ENCODE measurements around the gene SAMD5. TPM values are rescaled to one million over a fixed set of nuclear protein-coding genes. Genes with fewer than 3 reads are reported as not detected.

SAMD5 gene
- total RNA-seq, 1 experiment from 2014 or later = 0.04 TPM

DNA sequence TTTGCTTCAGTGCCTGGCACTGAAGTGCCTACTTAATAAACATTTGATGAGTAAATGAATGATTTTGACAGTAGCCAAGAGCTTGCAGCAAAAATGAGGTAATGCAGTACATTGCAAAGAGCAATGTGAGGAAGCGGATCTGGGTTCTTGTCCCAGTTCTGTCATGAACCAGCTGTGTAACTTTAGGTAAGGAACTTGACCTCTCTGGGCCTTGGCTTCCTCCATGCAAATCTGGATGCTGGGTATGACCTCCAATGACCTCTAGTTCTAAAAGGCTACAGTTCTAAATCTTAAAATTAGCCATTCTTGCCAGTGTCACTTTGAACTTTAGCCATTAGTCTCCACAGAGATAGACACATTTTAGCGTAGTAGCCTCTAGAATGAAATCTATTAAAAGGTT is 3.6 kb upstream of the SAMD5 start:
- H2BK20ac ChIP-seq (ENCODE audit: low read depth, low read length, poor library complexity, severe bottlenecking) = no peak overlapping the region
- H3K4me1 ChIP-seq (ENCODE audit: insufficient read depth, low read length) = no peaks in the 10 kb centered on the region
- TF ChIP-seq, protein P1, sequence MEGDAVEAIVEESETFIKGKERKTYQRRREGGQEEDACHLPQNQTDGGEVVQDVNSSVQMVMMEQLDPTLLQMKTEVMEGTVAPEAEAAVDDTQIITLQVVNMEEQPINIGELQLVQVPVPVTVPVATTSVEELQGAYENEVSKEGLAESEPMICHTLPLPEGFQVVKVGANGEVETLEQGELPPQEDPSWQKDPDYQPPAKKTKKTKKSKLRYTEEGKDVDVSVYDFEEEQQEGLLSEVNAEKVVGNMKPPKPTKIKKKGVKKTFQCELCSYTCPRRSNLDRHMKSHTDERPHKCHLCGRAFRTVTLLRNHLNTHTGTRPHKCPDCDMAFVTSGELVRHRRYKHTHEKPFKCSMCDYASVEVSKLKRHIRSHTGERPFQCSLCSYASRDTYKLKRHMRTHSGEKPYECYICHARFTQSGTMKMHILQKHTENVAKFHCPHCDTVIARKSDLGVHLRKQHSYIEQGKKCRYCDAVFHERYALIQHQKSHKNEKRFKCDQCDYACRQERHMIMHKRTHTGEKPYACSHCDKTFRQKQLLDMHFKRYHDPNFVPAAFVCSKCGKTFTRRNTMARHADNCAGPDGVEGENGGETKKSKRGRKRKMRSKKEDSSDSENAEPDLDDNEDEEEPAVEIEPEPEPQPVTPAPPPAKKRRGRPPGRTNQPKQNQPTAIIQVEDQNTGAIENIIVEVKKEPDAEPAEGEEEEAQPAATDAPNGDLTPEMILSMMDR (conservative IDR thresholded peaks at IDR 0.05) = no peak
- no CpG with 5 or more reads among the region's 2 CpGs for WGBS (ENCODE audit: extremely low coverage, insufficient read length, low lambda C conversion rate)
- no peak overlapping the region for H4K5ac ChIP-seq (ENCODE audit: insufficient read length, low read depth, low read length)
- H3K27ac ChIP-seq (ENCODE audit: insufficient read length, low read depth, low read length) = no peak overlapping the region
- no peak overlapping the region for H2BK15ac ChIP-seq (ENCODE audit: low read depth, low read length)
- peaks cover 21 to 22% of the 10 kb centered on the region in 2 experiments for H3K4me1 Mint-ChIP-seq
- H3K56ac ChIP-seq (ENCODE audit: insufficient read length, low read depth, low read length) = no peak overlapping the region
- DNase-seq = no peak
- no peaks in the 10 kb centered on the region for H3K9me3 ChIP-seq (ENCODE audit: control insufficient read depth, low read depth, low read length)
- no peak overlapping the region for H2AK5ac ChIP-seq (ENCODE audit: insufficient read length, low read length)
- no peak overlapping the region for H2AFZ ChIP-seq (ENCODE audit: low read length)
- no peak overlapping the region for H3K4me3 Mint-ChIP-seq
- H2BK5ac ChIP-seq (ENCODE audit: insufficient read length, low read length) = no peak overlapping the region
- H3K23me2 ChIP-seq (ENCODE audit: insufficient read length, low read depth, low read length, poor library complexity, severe bottlenecking) = peaks cover 17% of the 10 kb centered on the region
- H3K23ac ChIP-seq (ENCODE audit: insufficient read length, low read depth, low read length) = no peak overlapping the region
- H3K18ac ChIP-seq (ENCODE audit: insufficient read length, low read depth, low read length) = no peak overlapping the region
- no peak overlapping the region for H3K4me2 ChIP-seq (ENCODE audit: insufficient read depth, insufficient read length, low read length)
- H3K9ac ChIP-seq (ENCODE audit: extremely low read depth, insufficient read length, low read length) = no peak overlapping the region
- H3K27me3 ChIP-seq (ENCODE audit: insufficient read depth, low read length) = peaks cover 79% of the 10 kb centered on the region
- no peak overlapping the region for H3K4ac ChIP-seq (ENCODE audit: low read depth, low read length)
- H3K14ac ChIP-seq (ENCODE audit: insufficient read depth, low read length) = no peak overlapping the region
- H3K27me3 Mint-ChIP-seq (ENCODE audit: low read depth) = peaks cover 88% of the 10 kb centered on the region
- H4K20me1 ChIP-seq (ENCODE audit: control insufficient read depth, insufficient read depth, insufficient read length) = no peaks in the 10 kb centered on the region
- no peaks in the 10 kb centered on the region for H3K79me1 ChIP-seq (ENCODE audit: insufficient read depth, low read depth, low read length, poor library complexity, severe bottlenecking)
- H3K36me3 Mint-ChIP-seq (ENCODE audit: insufficient read depth in 1 of 3, low read depth in 3 of 3) = no peaks in the 10 kb centered on the region; a peak in 1 of 7 replicates
- no peaks in the 10 kb centered on the region for H3K79me2 ChIP-seq (ENCODE audit: insufficient read depth, low read length)
- no peak overlapping the region for H4K8ac ChIP-seq (replicated peaks; ENCODE audit: insufficient read length, low read depth, low read length)
- H2BK120ac ChIP-seq (ENCODE audit: low read depth, low read length, poor library complexity, severe bottlenecking) = no peak overlapping the region
- no peak overlapping the region for H2BK12ac ChIP-seq (ENCODE audit: insufficient read length, low read depth, low read length)
- H3K27ac Mint-ChIP-seq = no peak overlapping the region
- no peak overlapping the region for H3T11ph ChIP-seq (ENCODE audit: low read length)
- no peak overlapping the region for H4K91ac ChIP-seq (ENCODE audit: insufficient read length, low read depth, low read length)
- peaks cover 2 to 3% of the 10 kb centered on the region in 2 experiments; a peak in 3 of 5 replicates for H3K9me3 Mint-ChIP-seq
